GM12892 (cell line): ENCODE results near the gene TTLL11.
"Not testable (repeated sequence)": the region's sequence is repeated elsewhere in the genome, so short reads cannot be mapped to it uniquely, and the experiment has no call there.

Source experiments
- DNase-seq: peaks from one replicate; pipeline ENCODE4 v3.0.0; 2011; ENCODE audit not compliant: insufficient read length
- FAIRE-seq: peaks from 2 replicates; lab custom pipeline; 2011; peaks lifted over from hg19 to GRCh38; lab: Jason Lieb, UNC
- POLR2A ChIP-seq: IDR thresholded peaks from 2 replicates; pipeline ENCODE4 v1.6.1; 2011; ENCODE audit warnings: low read depth, low read length, control low read depth
- POLR2AphosphoS5 ChIP-seq: IDR thresholded peaks from 2 replicates; pipeline ENCODE4 v1.6.1; 2011; ENCODE audit warnings: low read depth, low read length, control low read depth
- TAF1 ChIP-seq: IDR thresholded peaks from 2 replicates; pipeline ENCODE4 v1.6.1; 2011; ENCODE audit warnings: low read depth, mild to moderate bottlenecking, control low read depth, low read length, borderline replicate concordance

Gene TTLL11

GRCh38 chr9:121809356-121810050, 283.6 kb downstream of the TTLL11 start:
- DNase-seq (no peak), FAIRE-seq (no peak)
- TF ChIP-seq POLR2AphosphoS5: no peak
- TF ChIP-seq TAF1: no peak
- TF ChIP-seq POLR2A: no peak

GRCh38 chr9:121808781-121809180, 284.3 kb downstream of the TTLL11 start:
- no peak for DNase-seq
- no peak for FAIRE-seq
- TF ChIP-seq POLR2A (no peak), POLR2AphosphoS5 (no peak), TAF1 (no peak)

GRCh38 chr9:121807823-121808278, 285.3 kb downstream of the TTLL11 start:
- FAIRE-seq (no peak), DNase-seq (no peak)
- TF ChIP-seq POLR2A: no peak
- TF ChIP-seq TAF1: no peak
- TF ChIP-seq POLR2AphosphoS5: no peak

GRCh38 chr9:121807069-121807822, 285.9 kb downstream of the TTLL11 start:
- peak; percentile 58 for FAIRE-seq
- no peak for DNase-seq
- TF ChIP-seq TAF1 (no peak), POLR2AphosphoS5 (no peak), POLR2A (no peak)

GRCh38 chr9:121802753-121803152, 290.4 kb downstream of the TTLL11 start:
- TF ChIP-seq POLR2AphosphoS5: no peak
- TF ChIP-seq TAF1: no peak
- no peak for TF ChIP-seq POLR2A
- FAIRE-seq: no peak
- no peak for DNase-seq

GRCh38 chr9:121801579-121801978, 291.5 kb downstream of the TTLL11 start:
- DNase-seq: no peak
- no peak for FAIRE-seq
- TF ChIP-seq TAF1 (no peak), POLR2AphosphoS5 (no peak), POLR2A (no peak)

- TF ChIP-seq POLR2AphosphoS5 (no peak), TAF1 (no peak), POLR2A (no peak)
- FAIRE-seq: no peak
- no peak for DNase-seq
Measured at GRCh38 chr9:121800376-121800775, 292.7 kb downstream of the TTLL11 start.

- TF ChIP-seq TAF1 (no peak), POLR2A (no peak), POLR2AphosphoS5 (no peak)
- no peak for DNase-seq
- FAIRE-seq: no peak
Measured at GRCh38 chr9:121798941-121799340, 294.2 kb downstream of the TTLL11 start.

- FAIRE-seq (no peak), DNase-seq (no peak)
- TF ChIP-seq TAF1: no peak
Measured at GRCh38 chr9:121797081-121797480, 296.0 kb downstream of the TTLL11 start.

GRCh38 chr9:121794334-121794733, 298.8 kb downstream of the TTLL11 start:
- not testable (repeated sequence) for FAIRE-seq, DNase-seq

- not testable (repeated sequence) for FAIRE-seq, DNase-seq
Measured at GRCh38 chr9:121792476-121792875, 300.6 kb downstream of the TTLL11 start.

GRCh38 chr9:121790841-121791240, 302.3 kb downstream of the TTLL11 start:
- TF ChIP-seq TAF1 (no peak), POLR2A (no peak)
- no peak for FAIRE-seq
- DNase-seq: no peak
